HepG2 (cell line): ENCODE measurements around the gene CLPTM1. TPM values are rescaled to one million over a fixed set of nuclear protein-coding genes. Genes with fewer than 3 reads are reported as not detected.

ENCODE experiments used
- ETV5 ChIP-seq: IDR thresholded peaks from 2 replicates; pipeline ENCODE4 v1.6.1; 2018; ENCODE audit warnings: missing biosample characterization, missing genetic modification reagents, inconsistent platforms, borderline replicate concordance
- FUBP1 ChIP-seq: sonication (generic); formaldehyde crosslinking; IDR thresholded peaks from 2 replicates; pipeline ENCODE4 v1.5.1; 2020; ENCODE audit warnings: missing genetic modification reagents, mild to moderate bottlenecking, borderline replicate concordance
- HMGXB4 ChIP-seq, 2 experiments: sonication (generic) in 1 of 2; formaldehyde crosslinking in 1 of 2; IDR thresholded peaks; 2 replicates each; pipeline versions ENCODE4 v1.4.0 to v1.6.1; 2018 to 2020; ENCODE audit warnings: missing genetic modification reagents in 2 of 2, borderline replicate concordance in 1 of 2, low read depth in 1 of 2, mild to moderate bottlenecking in 1 of 2, missing biosample characterization in 1 of 2
- IRF9 ChIP-seq: sonication (generic); formaldehyde crosslinking; IDR thresholded peaks from 2 replicates; pipeline ENCODE4 v1.8.0; 2022; ENCODE audit warnings: missing genetic modification reagents, mild to moderate bottlenecking, borderline replicate concordance
- NFIB ChIP-seq: sonication (generic); formaldehyde crosslinking; IDR thresholded peaks from 2 replicates; pipeline ENCODE4 v1.9.0; 2021; ENCODE audit warnings: missing genetic modification reagents, mild to moderate bottlenecking, borderline replicate concordance
- PBX3 ChIP-seq: sonication (generic); formaldehyde crosslinking; IDR thresholded peaks from 2 replicates; pipeline ENCODE4 v1.8.1; 2023; ENCODE audit warnings: missing genetic modification reagents, inconsistent platforms, borderline replicate concordance
- SIN3A ChIP-seq: IDR thresholded peaks from 2 replicates; pipeline ENCODE4 v1.6.1; 2011; ENCODE audit warnings: low read depth, mild to moderate bottlenecking, control low read depth, low read length, borderline replicate concordance
- SOX5 ChIP-seq: IDR thresholded peaks from 2 replicates; pipeline ENCODE4 v1.6.1; 2016; ENCODE audit warnings: borderline replicate concordance
- SP2 ChIP-seq: sonication (generic); formaldehyde crosslinking; IDR thresholded peaks from 2 replicates; pipeline ENCODE4 v1.5.1; 2020; ENCODE audit warnings: mild to moderate bottlenecking, missing genetic modification reagents
- SP4 ChIP-seq: sonication (generic); formaldehyde crosslinking; IDR thresholded peaks from 2 replicates; pipeline ENCODE4 v1.8.1; 2023; ENCODE audit warnings: mild to moderate bottlenecking, missing genetic modification reagents
- ZBTB3 ChIP-seq: sonication (generic); formaldehyde crosslinking; IDR thresholded peaks from 2 replicates; pipeline ENCODE4 v1.4.0; 2020; ENCODE audit warnings: low read depth, mild to moderate bottlenecking, moderate library complexity, missing genetic modification reagents, borderline replicate concordance
- ZFP36 ChIP-seq: fragments of 150-350 bp; IDR thresholded peaks from 2 replicates; pipeline ENCODE4 v1.6.1; 2018; ENCODE audit warnings: borderline replicate concordance, low read length, low read depth; ENCODE audit not compliant: partially characterized antibody
- ZFP41 ChIP-seq: sonication (generic); formaldehyde crosslinking; IDR thresholded peaks from 2 replicates; pipeline ENCODE4 v1.4.0; 2020; ENCODE audit warnings: mild to moderate bottlenecking, missing genetic modification reagents, borderline replicate concordance
- ZNF256 ChIP-seq: sonication (generic); formaldehyde crosslinking; conservative IDR thresholded peaks from 2 replicates; pipeline ENCODE4 v1.4.0; 2020; ENCODE audit warnings: missing genetic modification reagents
- ZNF557 ChIP-seq: sonication (generic); formaldehyde crosslinking; IDR thresholded peaks from 2 replicates; pipeline ENCODE4 v1.4.0; 2020; ENCODE audit warnings: missing genetic modification reagents
- ZNF564 ChIP-seq: sonication (generic); formaldehyde crosslinking; IDR thresholded peaks from 2 replicates; pipeline ENCODE4 v1.8.1; 2023; ENCODE audit warnings: mild to moderate bottlenecking, missing genetic modification reagents
- ZNF772 ChIP-seq: sonication (generic); formaldehyde crosslinking; IDR thresholded peaks from 2 replicates; pipeline ENCODE4 v1.5.0; 2020; ENCODE audit warnings: mild to moderate bottlenecking, missing genetic modification reagents
- polyA plus RNA-seq, 8 experiments: library from polyadenylated mRNA; depleted of rRNA in 3 of 8; stranded (reverse) in 7 of 8; unstranded in 1 of 8; fragments of >200 nt; fragmentation: Illumina TruSeq in 4 of 8; extraction: Trizol in 4 of 8; gene quantifications; 2 replicates each; pipeline versions ENCODE4 v1.2.1 to v1.2.3, GENCODE V29; 2011 to 2016; ENCODE audit warnings: low read depth in 4 of 8, missing spikeins in 1 of 8, mixed read lengths in 1 of 8; ENCODE audit not compliant: insufficient read depth in 1 of 8
- total RNA-seq, 5 experiments: library from RNA; depleted of rRNA; stranded (reverse); fragments of >200 nt; fragmentation: Illumina TruSeq; extraction: Trizol; gene quantifications; 2 replicates each; pipeline ENCODE4 v1.2.3, GENCODE V29; 2016; ENCODE audit warnings: low read depth in 1 of 5
- TF ChIP-seq, protein P1 (sequence below): sonication (generic); formaldehyde crosslinking; IDR thresholded peaks from 2 replicates; pipeline ENCODE4 v1.4.0; 2020; ENCODE audit warnings: missing genetic modification reagents, borderline replicate concordance

CLPTM1 gene
- total and polyA plus RNA-seq, 2 of the 13 experiments (the other 11 are each of a cell fraction or from before 2014, with no cell fraction given), result 34.9 to 42.8 TPM

DNA sequence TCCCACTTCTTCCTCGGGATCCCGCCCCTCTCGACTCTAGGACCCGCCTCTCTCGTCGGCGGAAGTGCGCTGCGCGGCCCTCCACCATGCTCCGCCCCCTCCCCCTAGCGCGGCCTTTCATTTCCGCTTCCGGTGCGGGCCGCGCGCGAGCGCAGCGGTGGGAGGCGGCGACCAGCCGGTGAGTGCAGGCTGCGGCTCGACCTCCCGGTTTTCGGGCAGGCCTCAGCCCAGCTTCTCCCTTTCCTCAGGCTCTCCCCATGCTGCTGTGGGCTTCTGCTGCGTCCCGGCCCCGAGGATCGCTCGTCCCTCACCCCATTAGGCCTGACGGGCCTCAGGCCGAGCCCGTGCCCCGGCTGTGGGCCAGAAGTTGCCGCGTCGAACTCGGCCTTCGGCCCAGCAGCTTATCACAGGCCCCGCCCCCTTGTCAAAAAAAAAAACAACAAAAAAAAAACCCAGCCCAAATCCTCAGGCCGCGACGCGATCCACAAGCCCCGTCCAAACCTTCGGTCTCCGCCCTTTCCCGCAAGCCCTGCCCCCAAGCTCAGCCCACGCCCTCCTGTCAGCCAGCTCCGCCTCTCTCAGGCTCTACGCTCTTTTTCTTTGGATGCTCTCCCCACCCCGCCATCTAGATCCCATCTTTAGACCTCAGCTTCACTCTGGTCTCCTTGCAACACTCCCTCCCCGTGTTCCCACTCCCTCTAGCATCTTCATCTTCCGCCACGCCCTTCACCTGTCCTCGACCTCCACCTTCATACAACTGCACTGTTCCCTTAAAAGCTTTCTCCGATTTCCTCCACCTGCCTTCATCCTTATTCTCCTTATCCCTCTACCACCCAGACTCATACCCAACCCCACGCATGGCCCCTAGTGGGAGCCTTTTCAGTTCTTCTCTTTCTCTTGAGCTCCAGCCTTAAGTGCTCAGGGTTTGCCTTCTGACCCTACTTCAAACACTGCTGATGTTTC is 84.0 kb downstream of the CLPTM1 start, which contains the start of gene CLASRP (continued):
- TF ChIP-seq ETV5 (CRISPR knock-in tag) (peak; percentile 86), SOX5 (no peak), SP4 (CRISPR knock-in tag) (peak; percentile 91), ZBTB3 (CRISPR knock-in tag) (no peak), SP2 (CRISPR knock-in tag) (peak; percentile 82), HMGXB4 (CRISPR knock-in tag; IDR thresholded peaks at IDR 0.05; ENCODE audit: borderline replicate concordance in 1 of 2, low read depth in 1 of 2) (peak; percentile 46 to 66; a peak in 1 of 4 replicates), ZNF772 (peak; percentile 28; the same call in 1 of the 2 replicates), PBX3 (CRISPR knock-in tag) (no peak), SIN3A (peak; percentile 43; the same call in 1 of the 2 replicates), ZNF557 (CRISPR knock-in tag) (no peak), ZNF564 (CRISPR knock-in tag) (0 out of 2 replicates have a peak, but pooled peaks have one; percentile 30), ZNF256 (CRISPR knock-in tag) (0 out of 2 replicates have a peak, but pooled peaks have one; percentile 16), ZFP41 (CRISPR knock-in tag) (no peak), NFIB (CRISPR knock-in tag) (no peak), FUBP1 (no peak), IRF9 (peak; percentile 73; the same call in 1 of the 2 replicates), ZFP36 (no peak)
- TF ChIP-seq, protein P1, sequence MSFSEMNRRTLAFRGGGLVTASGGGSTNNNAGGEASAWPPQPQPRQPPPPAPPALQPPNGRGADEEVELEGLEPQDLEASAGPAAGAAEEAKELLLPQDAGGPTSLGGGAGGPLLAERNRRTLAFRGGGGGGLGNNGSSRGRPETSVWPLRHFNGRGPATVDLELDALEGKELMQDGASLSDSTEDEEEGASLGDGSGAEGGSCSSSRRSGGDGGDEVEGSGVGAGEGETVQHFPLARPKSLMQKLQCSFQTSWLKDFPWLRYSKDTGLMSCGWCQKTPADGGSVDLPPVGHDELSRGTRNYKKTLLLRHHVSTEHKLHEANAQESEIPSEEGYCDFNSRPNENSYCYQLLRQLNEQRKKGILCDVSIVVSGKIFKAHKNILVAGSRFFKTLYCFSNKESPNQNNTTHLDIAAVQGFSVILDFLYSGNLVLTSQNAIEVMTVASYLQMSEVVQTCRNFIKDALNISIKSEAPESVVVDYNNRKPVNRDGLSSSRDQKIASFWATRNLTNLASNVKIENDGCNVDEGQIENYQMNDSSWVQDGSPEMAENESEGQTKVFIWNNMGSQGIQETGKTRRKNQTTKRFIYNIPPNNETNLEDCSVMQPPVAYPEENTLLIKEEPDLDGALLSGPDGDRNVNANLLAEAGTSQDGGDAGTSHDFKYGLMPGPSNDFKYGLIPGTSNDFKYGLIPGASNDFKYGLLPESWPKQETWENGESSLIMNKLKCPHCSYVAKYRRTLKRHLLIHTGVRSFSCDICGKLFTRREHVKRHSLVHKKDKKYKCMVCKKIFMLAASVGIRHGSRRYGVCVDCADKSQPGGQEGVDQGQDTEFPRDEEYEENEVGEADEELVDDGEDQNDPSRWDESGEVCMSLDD (CRISPR knock-in tag), result peak; percentile 47; the same call in 1 of the 2 replicates
